DOHH2 (cell line): ENCODE results near the gene RBPMS2.

Source experiments
- H3F3A ChIP-seq: fragments of 200-600 bp; sonication (generic), shearing (Covaris generic); 2 replicates; pipeline ENCODE4 v1.6.0; 2016; ENCODE audit warnings: antibody characterized with exemption, mild to moderate bottlenecking; ENCODE audit not compliant: control insufficient read depth, insufficient read depth
- H3K27ac ChIP-seq: fragments of 200-600 bp; sonication (generic); 2 replicates; pipeline ENCODE4 v1.5.1; 2014; ENCODE audit warnings: low read depth, mild to moderate bottlenecking, low read length, moderate library complexity
- H3K27me3 ChIP-seq: fragments of 200-600 bp; sonication (generic); 2 replicates; pipeline ENCODE4 v1.6.1; 2014; ENCODE audit warnings: mild to moderate bottlenecking, low read length, mixed read lengths; ENCODE audit not compliant: control insufficient read depth
- H3K36me3 ChIP-seq: fragments of 200-600 bp; sonication (generic); 2 replicates; pipeline ENCODE4 v1.6.1; 2014; ENCODE audit warnings: mild to moderate bottlenecking, low read length, moderate library complexity, mixed read lengths; ENCODE audit not compliant: control insufficient read depth
- H3K4me1 ChIP-seq: fragments of 200-600 bp; sonication (generic); 2 replicates; pipeline ENCODE4 v1.6.1; 2014; ENCODE audit warnings: mild to moderate bottlenecking, low read length, mixed read lengths; ENCODE audit not compliant: control insufficient read depth
- H3K4me2 ChIP-seq: fragments of 200-600 bp; sonication (generic); 2 replicates; pipeline ENCODE4 v1.6.0; 2014; ENCODE audit warnings: mild to moderate bottlenecking, low read length, moderate library complexity
- H3K4me3 ChIP-seq: fragments of 200-600 bp; sonication (generic); 2 replicates; pipeline ENCODE4 v1.5.1; 2014; ENCODE audit warnings: mild to moderate bottlenecking, low read length, mixed read lengths
- H3K79me2 ChIP-seq: fragments of 200-600 bp; sonication (generic); 2 replicates; pipeline ENCODE4 v1.6.1; 2014; ENCODE audit warnings: mild to moderate bottlenecking, low read length, mixed read lengths; ENCODE audit not compliant: control insufficient read depth
- H3K9me2 ChIP-seq: fragments of 200-600 bp; sonication (generic); replicated peaks from 2 replicates; pipeline ENCODE4 v1.6.1; 2014; ENCODE audit warnings: mild to moderate bottlenecking, low read length, mixed read lengths; ENCODE audit not compliant: control insufficient read depth
- H3K9me3 ChIP-seq: fragments of 200-600 bp; sonication (generic); 2 replicates; pipeline ENCODE4 v1.6.1; 2014; ENCODE audit warnings: antibody characterized with exemption, low read length, mixed read lengths; ENCODE audit not compliant: control insufficient read depth, insufficient read depth
- H4K20me1 ChIP-seq: fragments of 200-600 bp; sonication (generic); 2 replicates; pipeline ENCODE4 v1.6.0; 2014; ENCODE audit warnings: low read depth, mild to moderate bottlenecking, antibody characterized with exemption, low read length, moderate library complexity; ENCODE audit not compliant: control insufficient read depth, insufficient read depth
- EZH2phosphoT487 ChIP-seq: fragments of 200-600 bp; sonication (generic); IDR thresholded peaks from 2 replicates; pipeline ENCODE4 v1.6.1; 2017; ENCODE audit warnings: borderline replicate concordance, mild to moderate bottlenecking, antibody characterized with exemption, low read length, moderate library complexity, mixed read lengths
- TF ChIP-seq, protein P1 (sequence below): fragments of 200-600 bp; sonication (generic); IDR thresholded peaks from one replicate; pipeline ENCODE4 v1.5.1; 2014; ENCODE audit warnings: antibody characterized with exemption, mild to moderate bottlenecking, low read depth, low read length; ENCODE audit not compliant: poor library complexity, severe bottlenecking

The RBPMS2 gene

DNA sequence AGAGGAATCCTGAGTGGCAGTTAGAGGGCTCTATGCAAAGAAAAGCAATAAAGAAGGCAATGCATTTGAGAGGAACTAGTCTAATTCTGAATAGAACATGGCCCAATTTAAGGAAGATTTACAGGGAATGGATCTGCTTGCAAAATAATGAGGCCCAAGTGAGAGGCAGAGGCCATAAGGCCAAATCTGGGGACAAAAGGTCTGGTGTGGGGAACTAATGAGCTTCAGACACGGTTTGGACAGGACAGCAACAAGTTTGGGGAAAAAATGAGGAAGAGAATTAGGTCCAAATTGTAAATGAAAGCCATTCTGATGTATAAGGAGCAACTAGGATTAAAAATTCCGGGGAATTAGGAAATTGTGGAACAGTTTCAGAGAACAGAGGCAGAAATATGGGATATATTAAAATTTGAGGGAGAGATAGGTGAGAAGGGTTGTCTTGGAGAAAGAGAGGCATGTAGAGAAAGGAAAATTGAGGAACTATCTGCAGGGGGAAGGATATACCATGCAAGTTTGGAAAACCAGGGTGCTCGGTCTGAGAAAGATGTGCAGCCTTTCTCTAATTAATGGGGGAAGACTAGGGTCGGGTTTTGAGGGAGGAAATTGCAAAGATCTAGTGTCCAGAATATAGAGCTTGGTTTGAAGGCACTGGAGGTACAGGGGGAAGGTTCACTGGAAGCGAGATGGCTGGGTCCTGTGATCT lies 73.8 kb downstream of the RBPMS2 start:
- Histone ChIP-seq H3K9me2 (no peaks in the 10 kb centered on the region), H3K79me2 (peaks cover 55% of the 10 kb centered on the region), H3K4me1 (peaks cover 42% of the 10 kb centered on the region), H3K27me3 (no peaks in the 10 kb centered on the region), H3K36me3 (peaks cover 9% of the 10 kb centered on the region; the same call in 1 of the 2 replicates), H3K4me3 (peak overlapping the region; percentile 76), H4K20me1 (peaks cover 30% of the 10 kb centered on the region), H3K27ac (no peak overlapping the region), H3K4me2 (peak overlapping the region; percentile 78), H3K9me3 (no peaks in the 10 kb centered on the region), H3F3A (peaks cover 4% of the 10 kb centered on the region)
- TF ChIP-seq, protein P1, sequence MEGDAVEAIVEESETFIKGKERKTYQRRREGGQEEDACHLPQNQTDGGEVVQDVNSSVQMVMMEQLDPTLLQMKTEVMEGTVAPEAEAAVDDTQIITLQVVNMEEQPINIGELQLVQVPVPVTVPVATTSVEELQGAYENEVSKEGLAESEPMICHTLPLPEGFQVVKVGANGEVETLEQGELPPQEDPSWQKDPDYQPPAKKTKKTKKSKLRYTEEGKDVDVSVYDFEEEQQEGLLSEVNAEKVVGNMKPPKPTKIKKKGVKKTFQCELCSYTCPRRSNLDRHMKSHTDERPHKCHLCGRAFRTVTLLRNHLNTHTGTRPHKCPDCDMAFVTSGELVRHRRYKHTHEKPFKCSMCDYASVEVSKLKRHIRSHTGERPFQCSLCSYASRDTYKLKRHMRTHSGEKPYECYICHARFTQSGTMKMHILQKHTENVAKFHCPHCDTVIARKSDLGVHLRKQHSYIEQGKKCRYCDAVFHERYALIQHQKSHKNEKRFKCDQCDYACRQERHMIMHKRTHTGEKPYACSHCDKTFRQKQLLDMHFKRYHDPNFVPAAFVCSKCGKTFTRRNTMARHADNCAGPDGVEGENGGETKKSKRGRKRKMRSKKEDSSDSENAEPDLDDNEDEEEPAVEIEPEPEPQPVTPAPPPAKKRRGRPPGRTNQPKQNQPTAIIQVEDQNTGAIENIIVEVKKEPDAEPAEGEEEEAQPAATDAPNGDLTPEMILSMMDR = no peak
- TF ChIP-seq EZH2phosphoT487 = no peak

DNA sequence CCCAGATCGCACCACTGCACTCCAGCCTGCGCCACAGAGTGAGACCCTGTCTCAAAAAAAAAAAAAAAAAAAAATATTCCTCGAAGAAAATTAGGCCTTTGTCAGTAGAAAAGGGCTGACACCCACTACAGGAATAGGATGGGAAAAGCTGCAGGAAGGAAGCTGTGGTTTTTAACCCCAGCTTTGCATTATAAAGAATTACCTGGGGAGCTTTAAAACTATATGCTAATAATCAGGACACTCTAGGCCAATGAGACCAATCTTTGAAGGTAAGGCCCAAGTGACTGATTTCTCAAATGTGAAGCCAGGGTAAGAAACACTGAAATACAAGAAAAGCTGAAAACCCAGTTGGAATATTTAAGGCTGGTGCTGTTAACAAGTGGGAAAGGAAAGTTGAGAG lies 74.3 kb downstream of the RBPMS2 start:
- H3F3A ChIP-seq = peaks cover 8% of the 10 kb centered on the region
- H3K4me1 ChIP-seq = peaks cover 48% of the 10 kb centered on the region
- H3K9me3 ChIP-seq = no peaks in the 10 kb centered on the region
- no peaks in the 10 kb centered on the region for H3K9me2 ChIP-seq
- H3K27ac ChIP-seq = no peak overlapping the region
- peaks cover 35% of the 10 kb centered on the region for H4K20me1 ChIP-seq
- peaks cover 58% of the 10 kb centered on the region for H3K79me2 ChIP-seq
- peak overlapping the region; percentile 76 for H3K4me3 ChIP-seq
- peak overlapping the region; percentile 78 for H3K4me2 ChIP-seq
- H3K27me3 ChIP-seq = no peaks in the 10 kb centered on the region
- H3K36me3 ChIP-seq = peaks cover 9% of the 10 kb centered on the region; the same call in 1 of the 2 replicates
- no peak for TF ChIP-seq EZH2phosphoT487
- TF ChIP-seq, protein P1 = no peak

DNA sequence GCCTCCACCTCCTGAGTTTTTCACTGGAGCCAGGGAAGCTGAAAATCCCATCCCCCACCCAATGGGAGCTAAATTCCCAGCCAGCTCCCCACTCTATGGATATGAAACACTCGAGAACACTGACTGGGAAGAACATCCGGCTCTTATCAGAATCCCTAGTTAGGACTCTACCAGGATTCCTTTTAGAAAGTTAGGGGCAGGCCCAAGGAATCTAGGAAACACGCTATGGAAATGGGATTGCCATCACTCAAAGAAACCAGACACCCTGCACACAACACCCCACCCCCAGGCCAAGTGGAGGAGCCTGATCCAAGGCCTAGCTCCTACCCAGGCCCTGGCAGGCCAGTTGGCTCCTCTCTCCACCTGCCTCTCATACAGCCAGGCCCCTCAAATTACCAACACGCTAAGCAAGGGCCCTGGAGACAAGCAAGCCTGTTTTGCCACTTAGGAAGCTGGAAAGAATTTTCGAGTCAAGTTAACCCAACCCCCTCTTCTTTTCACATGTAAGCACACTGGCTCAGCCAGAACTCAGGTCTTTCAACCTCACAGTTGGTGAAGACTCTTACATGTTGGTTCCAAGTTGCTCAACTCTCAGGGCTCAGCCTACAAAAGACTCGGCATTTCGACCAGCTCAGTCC lies 75.5 kb downstream of the RBPMS2 start:
- H3K27ac ChIP-seq = no peak overlapping the region
- H4K20me1 ChIP-seq = peaks cover 39% of the 10 kb centered on the region
- no peak overlapping the region for H3K4me3 ChIP-seq

More for the DNA sequence above, 75.5 kb downstream of the RBPMS2 start:
- H3K9me2 ChIP-seq = no peaks in the 10 kb centered on the region
- H3K27me3 ChIP-seq = no peaks in the 10 kb centered on the region
- H3F3A ChIP-seq = peaks cover 8% of the 10 kb centered on the region
- no peak overlapping the region for H3K4me2 ChIP-seq
- H3K9me3 ChIP-seq = no peaks in the 10 kb centered on the region
- peaks cover 14% of the 10 kb centered on the region for H3K36me3 ChIP-seq
- H3K79me2 ChIP-seq = peaks cover 62% of the 10 kb centered on the region
- H3K4me1 ChIP-seq = peaks cover 60% of the 10 kb centered on the region
- TF ChIP-seq, protein P1 = no peak
- TF ChIP-seq EZH2phosphoT487 = no peak
